Measurements from ENCODE around the gene B4GALT3.

Gene B4GALT3

DNA sequence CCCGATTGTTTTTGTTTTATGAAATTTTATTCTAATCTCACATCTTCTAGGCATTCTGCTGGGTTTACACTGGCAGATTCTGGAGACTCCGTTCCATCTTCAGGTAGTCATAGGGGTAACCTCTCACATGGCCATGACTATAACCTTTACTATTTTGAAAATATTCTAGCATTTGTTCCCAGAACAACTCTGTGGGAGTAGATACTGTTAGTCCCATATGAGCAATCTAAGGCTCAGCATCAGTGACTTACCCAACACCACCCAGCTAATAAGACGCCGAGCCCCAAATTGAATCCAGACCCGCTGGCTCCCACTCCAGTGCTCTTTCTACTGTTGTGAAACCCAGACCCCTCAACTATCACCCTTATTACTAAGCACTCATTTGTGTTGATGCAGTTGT is 11.7 kb upstream of the B4GALT3 start:
- no peaks in the 10 kb centered on the region for H3K36me3 ChIP-seq (ENCODE audit: control insufficient read depth in 1 of 2, insufficient read depth in 2 of 2, low read length in 2 of 2)
- no peak overlapping the region for H3K14ac ChIP-seq (ENCODE audit: low read length)
- no peak overlapping the region for H2BK5ac ChIP-seq (ENCODE audit: low read depth, low read length, poor library complexity)
- H3K4me1 ChIP-seq (ENCODE audit: control insufficient read depth in 1 of 2, insufficient read depth in 2 of 2, low read length in 2 of 2): no peaks in the 10 kb centered on the region
- H3K23ac ChIP-seq (ENCODE audit: low read length): no peak overlapping the region
- no peak overlapping the region for H4K91ac ChIP-seq (ENCODE audit: low read depth, low read length)
- WGBS (ENCODE audit: extremely low coverage, insufficient coverage, insufficient read length): no CpG with 5 or more reads among the region's 5 CpGs
- H3K27ac ChIP-seq (ENCODE audit: low read depth, low read length): no peak overlapping the region
- H2AK5ac ChIP-seq (ENCODE audit: low read length): no peak overlapping the region
- H3K9ac ChIP-seq (ENCODE audit: low read length): no peak overlapping the region
- no peak overlapping the region for H3K4ac ChIP-seq (ENCODE audit: low read depth, low read length)
- no peaks in the 10 kb centered on the region for H3K9me3 ChIP-seq (ENCODE audit: insufficient read depth, low read depth, low read length)
- no peak overlapping the region for H3K4me3 ChIP-seq (ENCODE audit: low read depth, low read length)
- H3K27me3 ChIP-seq (ENCODE audit: insufficient read depth, low read length): no peaks in the 10 kb centered on the region
- H3K79me2 ChIP-seq (ENCODE audit: control insufficient read depth, insufficient read depth, low read length, poor library complexity): no peaks in the 10 kb centered on the region
- no peaks in the 10 kb centered on the region for H3K79me1 ChIP-seq (ENCODE audit: low read length)
- DNase-seq: peak; percentile 69 to 93
- H2AFZ ChIP-seq (ENCODE audit: insufficient read depth, low read length, poor library complexity): no peak overlapping the region
- no peak overlapping the region for H2BK12ac ChIP-seq (ENCODE audit: low read length)
- no peak overlapping the region for H4K8ac ChIP-seq (ENCODE audit: low read depth, low read length)
- no peak overlapping the region for H2BK120ac ChIP-seq (ENCODE audit: insufficient read depth, low read length, poor library complexity)
- H4K12ac ChIP-seq (ENCODE audit: low read depth, low read length): no peak overlapping the region
- H3K18ac ChIP-seq (ENCODE audit: low read length): no peak overlapping the region
- no peak overlapping the region for H3K4me2 ChIP-seq (ENCODE audit: low read length)

DNA sequence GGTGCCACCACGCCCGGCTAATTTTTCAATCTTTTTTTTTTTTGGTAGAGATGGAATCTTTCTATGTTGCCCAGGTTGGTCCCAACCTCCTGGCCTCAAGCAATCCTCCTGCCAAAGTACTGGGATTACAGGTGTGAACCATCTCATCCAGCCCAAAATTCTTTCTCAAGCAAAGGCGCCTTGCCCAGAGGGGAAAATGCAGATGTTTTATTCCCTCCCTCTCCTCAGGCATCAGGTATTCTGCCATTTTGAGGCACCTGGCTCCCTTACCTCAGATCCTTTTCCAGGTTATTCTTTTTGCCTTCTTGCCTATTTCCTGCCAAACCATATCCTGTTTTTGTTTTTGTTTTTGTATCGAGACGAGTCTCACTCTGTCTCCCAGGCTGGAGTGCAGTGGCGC is 11.1 kb upstream of the B4GALT3 start:
- Histone ChIP-seq H4K91ac (ENCODE audit: low read depth, low read length) (no peak overlapping the region), H3K14ac (ENCODE audit: low read length) (no peak overlapping the region), H3K18ac (ENCODE audit: low read length) (no peak overlapping the region), H3K4me1 (ENCODE audit: control insufficient read depth in 1 of 2, insufficient read depth in 2 of 2, low read length in 2 of 2) (no peaks in the 10 kb centered on the region), H3K4ac (ENCODE audit: low read depth, low read length) (no peak overlapping the region), H3K9ac (ENCODE audit: low read length) (no peak overlapping the region), H2AFZ (ENCODE audit: insufficient read depth, low read length, poor library complexity) (no peak overlapping the region), H2BK120ac (ENCODE audit: insufficient read depth, low read length, poor library complexity) (no peak overlapping the region), H3K23ac (ENCODE audit: low read length) (no peak overlapping the region), H3K4me3 (ENCODE audit: low read depth, low read length) (no peak overlapping the region), H3K4me2 (ENCODE audit: low read length) (no peak overlapping the region), H4K8ac (ENCODE audit: low read depth, low read length) (no peak overlapping the region), H2BK12ac (ENCODE audit: low read length) (no peak overlapping the region), H3K27ac (ENCODE audit: low read depth, low read length) (no peak overlapping the region), H2BK5ac (ENCODE audit: low read depth, low read length, poor library complexity) (no peak overlapping the region), H3K79me2 (ENCODE audit: control insufficient read depth, insufficient read depth, low read length, poor library complexity) (no peaks in the 10 kb centered on the region), H3K27me3 (ENCODE audit: insufficient read depth, low read length) (no peaks in the 10 kb centered on the region), H2AK5ac (ENCODE audit: low read length) (no peak overlapping the region), H4K12ac (ENCODE audit: low read depth, low read length) (no peak overlapping the region), H3K79me1 (ENCODE audit: low read length) (no peaks in the 10 kb centered on the region), H3K9me3 (ENCODE audit: insufficient read depth, low read depth, low read length) (no peaks in the 10 kb centered on the region), H3K36me3 (ENCODE audit: control insufficient read depth in 1 of 2, insufficient read depth in 2 of 2, low read length in 2 of 2) (no peaks in the 10 kb centered on the region)
- WGBS (ENCODE audit: extremely low coverage, insufficient coverage, insufficient read length): no CpG with 5 or more reads among the region's 6 CpGs
- DNase-seq: peak; percentile 53 to 70

DNA sequence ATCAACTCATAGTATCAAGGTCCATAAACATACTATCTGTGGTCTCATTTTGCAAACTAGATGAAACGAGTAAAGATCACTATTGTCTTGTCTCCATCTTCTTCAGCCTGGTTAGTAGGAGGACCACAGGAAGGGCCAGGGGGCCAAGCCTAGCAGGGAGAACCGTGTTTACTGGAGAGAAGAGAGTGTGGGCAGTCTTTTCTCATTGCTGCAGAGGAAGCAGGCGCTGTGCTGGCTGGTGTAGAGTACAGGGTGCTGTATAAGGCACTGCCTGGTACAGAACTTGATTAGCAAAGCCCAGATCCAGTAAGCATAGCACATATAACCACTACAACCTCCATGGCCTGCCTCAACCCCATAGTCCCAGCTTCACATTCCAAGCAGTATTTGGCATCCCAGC is 10.0 kb upstream of the B4GALT3 start:
- H3K79me1 ChIP-seq (ENCODE audit: low read length): no peaks in the 10 kb centered on the region
- H2AFZ ChIP-seq (ENCODE audit: insufficient read depth, low read length, poor library complexity): no peak overlapping the region
- no peak overlapping the region for H4K8ac ChIP-seq (ENCODE audit: low read depth, low read length)
- no peak overlapping the region for H3K27ac ChIP-seq (ENCODE audit: low read depth, low read length)
- no peak overlapping the region for H2BK12ac ChIP-seq (ENCODE audit: low read length)
- H3K4me1 ChIP-seq (ENCODE audit: control insufficient read depth in 1 of 2, insufficient read depth in 2 of 2, low read length in 2 of 2): no peaks in the 10 kb centered on the region
- no peak overlapping the region for H3K4ac ChIP-seq (ENCODE audit: low read depth, low read length)
- no peak overlapping the region for H2AK5ac ChIP-seq (ENCODE audit: low read length)
- H3K27me3 ChIP-seq (ENCODE audit: insufficient read depth, low read length): no peaks in the 10 kb centered on the region
- no peak overlapping the region for H3K4me3 ChIP-seq (ENCODE audit: low read depth, low read length)
- H3K9ac ChIP-seq (ENCODE audit: low read length): no peak overlapping the region
- no peak overlapping the region for H4K12ac ChIP-seq (ENCODE audit: low read depth, low read length)
- no peaks in the 10 kb centered on the region for H3K36me3 ChIP-seq (ENCODE audit: control insufficient read depth in 1 of 2, insufficient read depth in 2 of 2, low read length in 2 of 2)
- no peak overlapping the region for H3K14ac ChIP-seq (ENCODE audit: low read length)
- no peaks in the 10 kb centered on the region for H3K9me3 ChIP-seq (ENCODE audit: insufficient read depth, low read depth, low read length)
- no peak for DNase-seq
- no peak overlapping the region for H2BK120ac ChIP-seq (ENCODE audit: insufficient read depth, low read length, poor library complexity)
- no CpG with 5 or more reads among the region's 3 CpGs for WGBS (ENCODE audit: extremely low coverage, insufficient coverage, insufficient read length)
- H3K18ac ChIP-seq (ENCODE audit: low read length): no peak overlapping the region
- no peak overlapping the region for H2BK5ac ChIP-seq (ENCODE audit: low read depth, low read length, poor library complexity)
- H3K79me2 ChIP-seq (ENCODE audit: control insufficient read depth, insufficient read depth, low read length, poor library complexity): no peaks in the 10 kb centered on the region
- H3K23ac ChIP-seq (ENCODE audit: low read length): no peak overlapping the region
- no peak overlapping the region for H3K4me2 ChIP-seq (ENCODE audit: low read length)
- no peak overlapping the region for H4K91ac ChIP-seq (ENCODE audit: low read depth, low read length)

DNA sequence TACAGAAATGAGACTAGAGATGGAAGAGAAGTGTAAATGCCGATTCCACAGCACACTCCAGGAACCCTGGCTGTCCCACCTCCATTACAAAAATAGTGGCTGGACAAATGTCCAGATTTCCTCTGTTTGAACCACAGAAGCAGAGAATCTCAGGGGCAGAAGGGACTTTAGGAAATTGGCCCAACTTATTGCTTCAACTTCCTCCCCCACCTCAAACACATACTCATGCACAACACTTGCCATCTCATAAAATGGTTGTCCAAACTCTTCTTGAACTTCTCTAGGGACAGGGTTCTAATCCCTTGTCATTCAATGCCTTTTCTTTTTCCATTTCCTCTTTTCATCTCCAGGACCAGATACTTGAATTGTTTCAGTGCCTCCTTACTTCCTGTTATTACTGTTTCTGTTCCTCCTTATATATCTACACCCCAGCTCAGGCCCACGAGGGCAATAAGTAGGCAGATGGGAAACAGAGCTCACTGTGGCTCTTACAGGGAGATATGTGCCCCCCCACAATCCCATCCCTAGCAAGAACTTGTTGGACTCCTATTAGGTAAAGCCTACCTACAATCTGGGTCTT is 8.5 kb upstream of the B4GALT3 start:
- H2BK120ac ChIP-seq (ENCODE audit: insufficient read depth, low read length, poor library complexity): no peak overlapping the region
- H3K79me1 ChIP-seq (ENCODE audit: low read length): no peaks in the 10 kb centered on the region
- H3K23ac ChIP-seq (ENCODE audit: low read length): no peak overlapping the region
- H3K4me1 ChIP-seq (ENCODE audit: control insufficient read depth in 1 of 2, insufficient read depth in 2 of 2, low read length in 2 of 2): no peaks in the 10 kb centered on the region
- WGBS (ENCODE audit: extremely low coverage, insufficient coverage, insufficient read length): no CpG with 5 or more reads among the region's 2 CpGs
- H3K4me2 ChIP-seq (ENCODE audit: low read length): no peak overlapping the region
- H4K91ac ChIP-seq (ENCODE audit: low read depth, low read length): no peak overlapping the region
- no peaks in the 10 kb centered on the region for H3K36me3 ChIP-seq (ENCODE audit: control insufficient read depth in 1 of 2, insufficient read depth in 2 of 2, low read length in 2 of 2)
- H4K12ac ChIP-seq (ENCODE audit: low read depth, low read length): no peak overlapping the region
- H2BK5ac ChIP-seq (ENCODE audit: low read depth, low read length, poor library complexity): no peak overlapping the region
- H2AFZ ChIP-seq (ENCODE audit: insufficient read depth, low read length, poor library complexity): no peak overlapping the region
- no peaks in the 10 kb centered on the region for H3K79me2 ChIP-seq (ENCODE audit: control insufficient read depth, insufficient read depth, low read length, poor library complexity)
- no peak overlapping the region for H3K4me3 ChIP-seq (ENCODE audit: low read depth, low read length)
- H3K27me3 ChIP-seq (ENCODE audit: insufficient read depth, low read length): no peaks in the 10 kb centered on the region
- DNase-seq: peak in 1 of 2 donors; percentile 20
- H3K9me3 ChIP-seq (ENCODE audit: insufficient read depth, low read depth, low read length): no peaks in the 10 kb centered on the region
- H4K8ac ChIP-seq (ENCODE audit: low read depth, low read length): no peak overlapping the region
- H2BK12ac ChIP-seq (ENCODE audit: low read length): no peak overlapping the region
- H3K4ac ChIP-seq (ENCODE audit: low read depth, low read length): no peak overlapping the region
- no peak overlapping the region for H2AK5ac ChIP-seq (ENCODE audit: low read length)
- no peak overlapping the region for H3K14ac ChIP-seq (ENCODE audit: low read length)
- H3K27ac ChIP-seq (ENCODE audit: low read depth, low read length): no peak overlapping the region
- H3K18ac ChIP-seq (ENCODE audit: low read length): no peak overlapping the region
- no peak overlapping the region for H3K9ac ChIP-seq (ENCODE audit: low read length)

All from trophoblast cell (in vitro differentiated cells and primary cell).